Measurements from ENCODE around the gene PAF1. TPM values are rescaled to one million over a fixed set of nuclear protein-coding genes. Genes with fewer than 3 reads are reported as not detected.
"Not testable (repeated sequence)": the region's sequence is repeated elsewhere in the genome, so short reads cannot be mapped to it uniquely, and the experiment has no call there.

The PAF1 gene
- total and polyA plus RNA-seq, 9 donors = 21.0 to 48.0 (median 40.2) TPM

DNA sequence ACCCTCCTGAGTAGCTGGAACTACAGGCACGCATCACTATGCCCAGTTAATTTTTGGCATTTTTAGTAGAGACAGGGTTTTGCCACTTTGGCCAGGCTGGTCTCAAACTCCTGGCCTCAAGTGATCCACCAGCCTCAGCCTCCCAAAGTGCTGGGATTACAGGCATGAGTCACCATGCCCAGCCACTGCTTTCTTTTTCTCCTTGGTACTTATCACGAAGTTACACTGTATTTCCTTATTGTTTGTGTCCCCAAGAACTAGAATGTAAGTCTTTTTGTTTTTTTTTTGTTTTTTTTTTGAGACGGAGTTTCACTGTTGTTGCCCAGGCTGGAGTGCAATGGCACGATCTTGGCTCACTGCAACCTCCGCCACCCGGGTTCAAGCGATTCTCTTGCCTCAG is 50.8 kb downstream of the PAF1 start:
- peaks cover 25% of the 10 kb centered on the region for H3K4me1 ChIP-seq (ENCODE audit: control insufficient read depth, insufficient read depth, low read length)
- WGBS (ENCODE audit: insufficient coverage) = 90% methylated on average over 4 of the region's 7 CpGs
- H3K36me3 ChIP-seq (ENCODE audit: control insufficient read depth, insufficient read depth, low read length); H3K4me3 ChIP-seq (ENCODE audit: low read length); H3K27me3 ChIP-seq (ENCODE audit: control insufficient read depth, insufficient read depth, low read length); H3K27ac ChIP-seq (ENCODE audit: low read length); DNase-seq; H3K9me3 ChIP-seq (replicated peaks; ENCODE audit: control insufficient read depth, low read depth, low read length): not testable (repeated sequence)

DNA sequence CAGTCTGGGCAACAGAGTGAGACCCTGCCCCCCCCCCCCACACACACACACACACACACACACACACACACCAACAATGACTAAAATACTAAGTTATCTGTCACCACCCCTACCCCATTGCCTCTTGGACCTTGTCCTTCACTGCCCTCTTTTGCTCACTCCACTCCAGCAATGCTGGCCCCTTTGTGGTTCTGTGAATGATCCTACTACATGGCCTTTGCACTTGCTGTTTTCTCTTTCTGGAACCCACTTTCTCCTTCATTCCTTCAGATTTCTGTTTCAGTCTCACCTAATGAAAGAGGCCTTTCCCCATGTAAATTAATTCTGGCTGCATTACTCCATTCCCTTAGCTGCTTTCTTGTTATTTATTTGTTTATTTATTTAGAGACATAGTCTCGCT is 51.2 kb downstream of the PAF1 start:
- Histone ChIP-seq H3K4me3 (ENCODE audit: low read length) (no peak overlapping the region), H3K27ac (ENCODE audit: low read length) (no peak overlapping the region), H3K36me3 (ENCODE audit: control insufficient read depth, insufficient read depth, low read length) (peaks cover 3% of the 10 kb centered on the region), H3K27me3 (ENCODE audit: control insufficient read depth, insufficient read depth, low read length) (no peaks in the 10 kb centered on the region), H3K4me1 (ENCODE audit: control insufficient read depth, insufficient read depth, low read length) (peaks cover 22% of the 10 kb centered on the region), H3K9me3 (replicated peaks; ENCODE audit: control insufficient read depth, low read depth, low read length) (no peaks in the 10 kb centered on the region)
- no peak for DNase-seq
- WGBS (ENCODE audit: insufficient coverage) = 100% methylated on average over 1 of the region's 1 CpG

DNA sequence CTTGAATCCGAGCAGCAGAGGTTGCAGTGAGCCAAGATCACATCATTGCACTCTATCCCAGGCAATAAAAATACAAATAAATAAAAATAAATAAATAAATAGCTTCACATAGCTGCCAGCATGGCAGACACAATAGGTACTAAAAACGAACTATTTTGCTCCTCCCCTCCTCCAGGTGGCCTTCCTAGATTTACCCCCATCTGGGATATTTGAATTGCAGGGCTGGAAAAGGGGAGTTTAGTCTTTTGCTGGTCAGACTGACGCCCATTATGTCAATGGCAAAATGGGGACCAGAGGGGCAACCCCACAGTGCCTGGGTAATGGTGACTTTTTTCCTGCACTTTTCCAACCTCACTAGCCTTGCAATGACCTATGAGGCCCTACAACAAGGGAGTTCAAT is 54.4 kb downstream of the PAF1 start:
- peaks cover 7% of the 10 kb centered on the region for H3K4me1 ChIP-seq (ENCODE audit: control insufficient read depth, insufficient read depth, low read length)
- DNase-seq = no peak
- no peak overlapping the region for H3K4me3 ChIP-seq (ENCODE audit: low read length)
- 80% methylated on average over 1 of the region's 3 CpGs for WGBS (ENCODE audit: insufficient coverage)
- H3K27ac ChIP-seq (ENCODE audit: low read length) = peak overlapping the region; percentile 13
- no peaks in the 10 kb centered on the region for H3K36me3 ChIP-seq (ENCODE audit: control insufficient read depth, insufficient read depth, low read length)
- no peaks in the 10 kb centered on the region for H3K27me3 ChIP-seq (ENCODE audit: control insufficient read depth, insufficient read depth, low read length)
- no peaks in the 10 kb centered on the region for H3K9me3 ChIP-seq (replicated peaks; ENCODE audit: control insufficient read depth, low read depth, low read length)

Other genes starting within 250 kb of the PAF1 start
- 0.04 TPM for gene NCCRP1, start 194.1 kb downstream of the PAF1 start, total RNA-seq
- gene NCCRP1, start 194.1 kb downstream of the PAF1 start, polyA plus RNA-seq (ENCODE audit: insufficient read depth in 1 of 8, insufficient read length in 8 of 8, low replicate concordance in 1 of 8) = under 1 TPM in 5 of 8 donors, not detected in 3; 0.12 to 0.35 (median 0.20) TPM
- gene SYCN, start 186.8 kb downstream of the PAF1 start, total RNA-seq = not detected
- not detected for gene SYCN, start 186.8 kb downstream of the PAF1 start, polyA plus RNA-seq (ENCODE audit: insufficient read depth in 1 of 8, insufficient read length in 8 of 8, low replicate concordance in 1 of 8)
- gene IFNL3, start 146.1 kb downstream of the PAF1 start, total RNA-seq = not detected
- gene IFNL3, start 146.1 kb downstream of the PAF1 start, polyA plus RNA-seq (ENCODE audit: insufficient read depth in 1 of 8, insufficient read length in 8 of 8, low replicate concordance in 1 of 8) = not detected
- gene IFNL4, start 142.2 kb downstream of the PAF1 start, total RNA-seq = 0.04 TPM
- under 1 TPM in 1 of 8 donors, not detected in 7; 0.16 TPM for gene IFNL4, start 142.2 kb downstream of the PAF1 start, polyA plus RNA-seq (ENCODE audit: insufficient read depth in 1 of 8, insufficient read length in 8 of 8, low replicate concordance in 1 of 8)
- not detected for gene IFNL2, start 122.7 kb downstream of the PAF1 start, total RNA-seq
- not detected for gene IFNL2, start 122.7 kb downstream of the PAF1 start, polyA plus RNA-seq (ENCODE audit: insufficient read depth in 1 of 8, insufficient read length in 8 of 8, low replicate concordance in 1 of 8)
- gene IFNL1, start 94.7 kb downstream of the PAF1 start, total RNA-seq = not detected
- not detected for gene IFNL1, start 94.7 kb downstream of the PAF1 start, polyA plus RNA-seq (ENCODE audit: insufficient read depth in 1 of 8, insufficient read length in 8 of 8, low replicate concordance in 1 of 8)
- gene LRFN1, start 70.2 kb downstream of the PAF1 start, total RNA-seq = 0.31 TPM
- gene LRFN1, start 70.2 kb downstream of the PAF1 start, polyA plus RNA-seq (ENCODE audit: insufficient read depth in 1 of 8, insufficient read length in 8 of 8, low replicate concordance in 1 of 8) = 1 to 10 TPM in 4 of 8 donors, under 1 TPM in 4; 0.68 to 1.8 (median 1.0) TPM
- gene GMFG, start 55.1 kb downstream of the PAF1 start, total RNA-seq = 25.8 TPM
- 10 to 100 TPM; 16.1 to 25.3 (median 18.9) TPM for gene GMFG, start 55.1 kb downstream of the PAF1 start, polyA plus RNA-seq (ENCODE audit: insufficient read depth in 1 of 8, insufficient read length in 8 of 8, low replicate concordance in 1 of 8)
- 36.6 TPM for gene SAMD4B, start 48.7 kb downstream of the PAF1 start, total RNA-seq
- gene SAMD4B, start 48.7 kb downstream of the PAF1 start, polyA plus RNA-seq (ENCODE audit: insufficient read depth in 1 of 8, insufficient read length in 8 of 8, low replicate concordance in 1 of 8) = 10 to 100 TPM; 66.9 to 99.6 (median 84.6) TPM
- 17.3 TPM for gene MED29, start 272 bp upstream of the PAF1 start, total RNA-seq
- gene MED29, start 272 bp upstream of the PAF1 start, polyA plus RNA-seq (ENCODE audit: insufficient read depth in 1 of 8, insufficient read length in 8 of 8, low replicate concordance in 1 of 8) = 10 to 100 TPM; 20.8 to 30.5 (median 26.6) TPM
- gene ZFP36, start 15.7 kb upstream of the PAF1 start, total RNA-seq = 14.2 TPM
- gene ZFP36, start 15.7 kb upstream of the PAF1 start, polyA plus RNA-seq (ENCODE audit: insufficient read depth in 1 of 8, insufficient read length in 8 of 8, low replicate concordance in 1 of 8) = 100 to 1,000 TPM in 3 of 8 donors, 10 to 100 TPM in 5; 26.6 to 143 (median 73.4) TPM
- 21.2 TPM for gene PLEKHG2, start 21.6 kb upstream of the PAF1 start, total RNA-seq
- 10 to 100 TPM; 33.5 to 65.3 (median 50.1) TPM for gene PLEKHG2, start 21.6 kb upstream of the PAF1 start, polyA plus RNA-seq (ENCODE audit: insufficient read depth in 1 of 8, insufficient read length in 8 of 8, low replicate concordance in 1 of 8)
- 261 TPM for gene RPS16, start 44.8 kb upstream of the PAF1 start, total RNA-seq
- gene RPS16, start 44.8 kb upstream of the PAF1 start, polyA plus RNA-seq (ENCODE audit: insufficient read depth in 1 of 8, insufficient read length in 8 of 8, low replicate concordance in 1 of 8) = 1,000 to 10,000 TPM; 1,818 to 2,619 (median 2,073) TPM
- gene SUPT5H, start 54.5 kb upstream of the PAF1 start, total RNA-seq = 50.0 TPM
- 100 to 1,000 TPM in 3 of 8 donors, 10 to 100 TPM in 5; 80.4 to 108 (median 99.7) TPM for gene SUPT5H, start 54.5 kb upstream of the PAF1 start, polyA plus RNA-seq (ENCODE audit: insufficient read depth in 1 of 8, insufficient read length in 8 of 8, low replicate concordance in 1 of 8)
- gene TIMM50, start 89.7 kb upstream of the PAF1 start, total RNA-seq = 38.8 TPM
- 10 to 100 TPM; 44.2 to 55.3 (median 49.8) TPM for gene TIMM50, start 89.7 kb upstream of the PAF1 start, polyA plus RNA-seq (ENCODE audit: insufficient read depth in 1 of 8, insufficient read length in 8 of 8, low replicate concordance in 1 of 8)
- gene DLL3, start 107.8 kb upstream of the PAF1 start, total RNA-seq = 0.09 TPM
- under 1 TPM in 7 of 8 donors, not detected in 1; 0.14 to 0.27 (median 0.23) TPM for gene DLL3, start 107.8 kb upstream of the PAF1 start, polyA plus RNA-seq (ENCODE audit: insufficient read depth in 1 of 8, insufficient read length in 8 of 8, low replicate concordance in 1 of 8)
- 0.13 TPM for gene SELENOV, start 124.0 kb upstream of the PAF1 start, total RNA-seq
- under 1 TPM in 5 of 8 donors, not detected in 3; 0.08 to 0.48 (median 0.40) TPM for gene SELENOV, start 124.0 kb upstream of the PAF1 start, polyA plus RNA-seq (ENCODE audit: insufficient read depth in 1 of 8, insufficient read length in 8 of 8, low replicate concordance in 1 of 8)
- gene EID2B, start 141.7 kb upstream of the PAF1 start, total RNA-seq = 3.2 TPM
- gene EID2B, start 141.7 kb upstream of the PAF1 start, polyA plus RNA-seq (ENCODE audit: insufficient read depth in 1 of 8, insufficient read length in 8 of 8, low replicate concordance in 1 of 8) = 1 to 10 TPM; 2.2 to 3.0 (median 2.5) TPM
- gene EID2, start 149.1 kb upstream of the PAF1 start, total RNA-seq = 7.0 TPM
- gene EID2, start 149.1 kb upstream of the PAF1 start, polyA plus RNA-seq (ENCODE audit: insufficient read depth in 1 of 8, insufficient read length in 8 of 8, low replicate concordance in 1 of 8) = 10 to 100 TPM in 6 of 8 donors, 1 to 10 TPM in 2; 9.2 to 13.4 (median 10.5) TPM
- 0.31 TPM for gene LGALS13, start 211.4 kb upstream of the PAF1 start, total RNA-seq
- gene LGALS13, start 211.4 kb upstream of the PAF1 start, polyA plus RNA-seq (ENCODE audit: insufficient read depth in 1 of 8, insufficient read length in 8 of 8, low replicate concordance in 1 of 8) = not detected